ENCODE results near the gene TNFRSF1A. TPM values are rescaled to one million over a fixed set of nuclear protein-coding genes. Genes with fewer than 3 reads are reported as not detected.
"Not testable (repeated sequence)": the region's sequence is repeated elsewhere in the genome, so short reads cannot be mapped to it uniquely, and the experiment has no call there.

The TNFRSF1A gene
- total RNA-seq, 2 donors from 2014 or later, result 91.1 to 168 TPM

DNA sequence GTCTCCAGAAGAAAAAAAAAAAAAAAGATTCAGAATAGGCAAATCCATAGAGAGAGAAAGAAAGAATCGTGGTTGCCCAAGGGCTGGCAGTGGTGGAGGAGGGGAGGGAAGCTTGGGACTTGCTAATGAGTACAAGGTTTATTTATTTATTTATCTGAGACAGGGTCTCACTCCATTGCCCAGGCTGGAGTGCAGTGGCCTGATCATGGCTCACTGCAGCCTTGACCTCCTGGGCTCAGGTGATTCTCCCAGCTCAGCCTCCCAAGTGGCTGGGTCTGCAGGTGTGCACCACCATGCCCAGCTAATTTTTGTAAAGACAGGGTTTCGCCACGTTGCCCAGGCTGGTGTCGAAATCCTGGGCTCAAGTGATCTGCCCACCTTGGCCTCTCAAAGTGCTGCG is 9.7 kb upstream of the TNFRSF1A start:
- WGBS, result 89% methylated on average over 5 of the region's 5 CpGs
- Histone ChIP-seq H3K27me3 (replicated peaks; ENCODE audit: insufficient read depth) (no peaks in the 10 kb centered on the region), H3K9me3 (no peaks in the 10 kb centered on the region), H3K27ac (no peak overlapping the region), H3K4me3 (no peak overlapping the region), H3K4me1 (replicated peaks) (no peaks in the 10 kb centered on the region), H3K36me3 (no peaks in the 10 kb centered on the region)
- TF ChIP-seq POLR2AphosphoS5 (IDR thresholded peaks at IDR 0.05) (no peak), POLR2A (IDR thresholded peaks at IDR 0.05) (no peak)
- no peak for DNase-seq (ENCODE audit: low spot score)
- intact Hi-C loops (cut with DNase I), result no loop called here

DNA sequence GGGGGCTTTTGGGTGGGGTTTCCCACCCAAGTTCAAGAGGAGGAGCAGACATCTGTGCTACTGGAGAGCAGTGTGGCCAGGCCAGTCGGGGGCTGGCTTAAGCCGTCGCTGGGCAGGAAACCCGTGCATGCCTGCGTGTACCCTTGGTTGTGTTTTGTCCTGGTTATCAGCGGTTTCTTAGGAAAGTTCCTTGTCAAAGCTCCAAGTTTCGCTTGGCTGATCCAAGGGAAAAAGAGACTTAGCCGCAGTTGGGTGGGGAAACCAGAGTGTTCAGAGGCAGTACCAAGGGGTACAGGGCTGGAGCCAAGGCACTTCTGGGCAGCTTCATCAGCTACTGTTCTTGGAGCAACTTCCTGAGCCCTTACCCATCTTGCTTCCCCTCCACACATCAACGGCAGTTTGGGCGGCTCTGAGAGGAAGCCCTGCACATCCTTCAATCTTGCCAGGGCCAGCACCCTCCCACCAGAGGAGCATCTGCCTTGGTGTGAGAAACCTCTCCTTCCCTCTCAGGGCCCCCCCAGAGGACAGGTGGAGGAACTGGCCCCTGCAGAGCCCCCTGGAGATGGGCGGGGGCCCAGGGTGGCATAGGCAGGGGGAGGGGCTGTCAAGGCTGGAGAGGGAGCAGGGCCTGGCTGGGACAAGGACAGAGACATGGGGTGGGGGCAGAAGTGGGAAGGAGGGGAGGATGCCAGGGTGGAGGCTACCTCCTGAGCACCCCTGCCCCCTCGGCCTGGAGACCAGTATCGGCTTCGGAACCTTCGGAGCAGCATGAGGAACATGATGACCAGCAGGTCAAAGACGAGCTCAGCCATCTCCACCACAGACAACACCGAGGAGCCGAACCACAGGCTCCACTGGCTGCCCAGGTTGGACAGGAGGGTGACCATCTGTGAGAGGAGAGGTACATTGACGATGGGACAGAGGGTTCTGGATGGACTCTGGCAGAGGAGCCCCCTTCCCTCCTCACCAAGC is 5.8 kb upstream of the TNFRSF1A start:
- DNase-seq (ENCODE audit: low spot score), result no peak
- Histone ChIP-seq H3K36me3 (no peaks in the 10 kb centered on the region), H3K4me1 (replicated peaks) (peaks cover under 1% of the 10 kb centered on the region), H3K27ac (peak overlapping the region; percentile 24 to 40), H3K4me3 (no peak overlapping the region), H3K9me3 (no peaks in the 10 kb centered on the region), H3K27me3 (replicated peaks; ENCODE audit: insufficient read depth) (no peaks in the 10 kb centered on the region)
- TF ChIP-seq POLR2AphosphoS5 (IDR thresholded peaks at IDR 0.05), result peak; percentile 27
- TF ChIP-seq, protein P1, sequence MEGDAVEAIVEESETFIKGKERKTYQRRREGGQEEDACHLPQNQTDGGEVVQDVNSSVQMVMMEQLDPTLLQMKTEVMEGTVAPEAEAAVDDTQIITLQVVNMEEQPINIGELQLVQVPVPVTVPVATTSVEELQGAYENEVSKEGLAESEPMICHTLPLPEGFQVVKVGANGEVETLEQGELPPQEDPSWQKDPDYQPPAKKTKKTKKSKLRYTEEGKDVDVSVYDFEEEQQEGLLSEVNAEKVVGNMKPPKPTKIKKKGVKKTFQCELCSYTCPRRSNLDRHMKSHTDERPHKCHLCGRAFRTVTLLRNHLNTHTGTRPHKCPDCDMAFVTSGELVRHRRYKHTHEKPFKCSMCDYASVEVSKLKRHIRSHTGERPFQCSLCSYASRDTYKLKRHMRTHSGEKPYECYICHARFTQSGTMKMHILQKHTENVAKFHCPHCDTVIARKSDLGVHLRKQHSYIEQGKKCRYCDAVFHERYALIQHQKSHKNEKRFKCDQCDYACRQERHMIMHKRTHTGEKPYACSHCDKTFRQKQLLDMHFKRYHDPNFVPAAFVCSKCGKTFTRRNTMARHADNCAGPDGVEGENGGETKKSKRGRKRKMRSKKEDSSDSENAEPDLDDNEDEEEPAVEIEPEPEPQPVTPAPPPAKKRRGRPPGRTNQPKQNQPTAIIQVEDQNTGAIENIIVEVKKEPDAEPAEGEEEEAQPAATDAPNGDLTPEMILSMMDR (IDR thresholded peaks at IDR 0.05), result no peak
- TF ChIP-seq POLR2A (IDR thresholded peaks at IDR 0.05), result no peak
- intact Hi-C loops (cut with DNase I), result no loop called here
- WGBS, result 57% methylated on average over 18 of the region's 19 CpGs

DNA sequence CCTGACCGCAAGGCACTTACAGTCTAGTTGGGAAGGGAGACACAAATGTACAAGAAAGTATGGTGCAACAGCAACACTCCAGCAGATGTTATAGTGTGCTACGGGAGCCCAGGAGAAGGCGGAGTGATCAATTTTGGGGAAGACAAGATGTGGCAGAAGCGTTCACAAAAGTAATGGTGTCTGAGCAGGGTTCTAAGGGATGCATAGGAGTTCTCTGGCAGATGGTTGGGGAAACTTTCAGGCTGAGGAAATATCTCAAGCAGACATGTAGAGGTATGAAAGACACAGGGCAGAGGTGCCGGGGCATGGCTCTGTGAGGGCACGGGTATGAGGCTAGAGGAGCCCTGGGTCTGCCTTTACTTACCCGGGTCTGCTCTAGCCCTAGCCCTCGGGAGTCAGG is 5.1 kb upstream of the TNFRSF1A start:
- TF ChIP-seq, protein P1 (IDR thresholded peaks at IDR 0.05), result no peak
- intact Hi-C loops (cut with DNase I), result no loop called here
- Histone ChIP-seq H3K9me3 (no peaks in the 10 kb centered on the region), H3K27ac (peak overlapping the region; percentile 24 to 40), H3K36me3 (no peaks in the 10 kb centered on the region), H3K4me1 (replicated peaks) (peaks cover 4% of the 10 kb centered on the region), H3K27me3 (replicated peaks; ENCODE audit: insufficient read depth) (no peaks in the 10 kb centered on the region), H3K4me3 (no peak overlapping the region)
- 88% methylated on average over 8 of the region's 8 CpGs for WGBS
- DNase-seq (ENCODE audit: low spot score), result no peak

DNA sequence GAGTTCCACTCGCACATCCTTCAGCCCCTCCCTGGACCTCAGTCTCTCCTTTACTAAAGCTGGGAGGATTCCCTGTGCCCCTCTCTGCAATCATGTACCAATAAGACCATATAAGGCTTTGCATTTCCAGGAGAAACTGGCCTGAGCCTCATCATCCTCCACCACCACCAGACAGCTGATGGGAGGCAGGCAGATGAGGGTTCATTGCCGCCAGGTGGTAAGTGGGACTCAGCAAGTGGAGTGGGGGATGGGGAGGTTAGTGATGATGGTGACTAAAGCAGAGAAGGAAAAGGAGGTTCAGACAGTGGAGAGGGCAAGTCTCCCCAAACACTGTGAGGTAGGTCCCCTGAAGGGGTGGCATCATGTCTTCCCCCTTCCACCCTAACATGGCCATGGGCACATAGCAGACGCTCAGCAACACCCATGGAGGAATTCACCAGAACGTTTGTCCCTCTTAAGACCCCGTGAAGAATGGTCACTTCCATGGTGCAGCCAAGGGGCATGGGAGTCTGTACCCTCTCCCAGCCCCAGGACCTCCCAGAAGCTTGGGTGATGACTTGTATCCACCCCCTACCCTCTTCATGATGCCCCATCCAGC is 4.5 kb upstream of the TNFRSF1A start:
- peaks cover 4% of the 10 kb centered on the region for H3K4me1 ChIP-seq (replicated peaks)
- no peak for DNase-seq (ENCODE audit: low spot score)
- TF ChIP-seq POLR2A (IDR thresholded peaks at IDR 0.05) (no peak), POLR2AphosphoS5 (IDR thresholded peaks at IDR 0.05) (no peak)
- TF ChIP-seq, protein P1 (IDR thresholded peaks at IDR 0.05), result no peak
- no peaks in the 10 kb centered on the region for H3K36me3 ChIP-seq
- WGBS, result 87% methylated on average over 5 of the region's 5 CpGs
- H3K27me3 ChIP-seq (replicated peaks; ENCODE audit: insufficient read depth), result no peaks in the 10 kb centered on the region
- intact Hi-C loops (cut with DNase I), result no loop called here
- no peak overlapping the region for H3K27ac ChIP-seq
- H3K4me3 ChIP-seq, result no peak overlapping the region
- no peaks in the 10 kb centered on the region for H3K9me3 ChIP-seq

DNA sequence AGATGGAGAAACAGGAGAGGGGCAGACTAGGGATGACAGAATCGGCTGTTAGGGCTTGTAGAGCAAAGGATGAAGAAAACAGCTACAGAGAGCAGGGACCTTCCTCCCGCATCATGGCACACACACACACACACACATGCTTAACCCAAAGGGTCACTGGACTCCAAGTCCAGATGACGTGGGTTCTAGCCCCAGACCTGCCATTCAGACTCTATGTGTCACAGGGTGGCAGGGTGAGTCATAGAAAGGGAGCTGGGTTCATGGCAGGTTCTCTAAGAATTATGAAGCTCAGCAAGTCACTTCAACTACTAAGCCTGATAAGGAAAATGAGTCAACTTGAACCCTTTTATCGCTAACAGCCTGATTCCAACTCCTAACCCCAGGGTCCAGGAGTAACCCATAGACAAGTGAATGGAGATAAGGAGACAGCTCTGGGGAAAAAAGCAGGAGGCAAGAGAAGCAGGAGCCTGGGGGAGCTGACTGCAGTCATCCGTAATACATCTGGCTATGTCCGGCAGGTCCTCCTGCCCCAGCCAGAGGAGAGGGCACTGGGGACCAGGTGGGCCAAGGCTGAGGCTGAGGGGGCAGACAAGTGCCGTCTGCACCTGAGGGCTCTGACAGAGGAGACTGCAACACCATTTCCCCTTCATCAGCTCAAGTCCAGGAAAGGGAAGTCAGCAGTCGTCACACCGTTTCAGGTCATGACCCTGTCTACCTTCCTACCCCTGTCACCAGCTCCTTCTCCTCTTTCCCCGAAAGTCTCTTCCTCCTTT is 3.6 kb upstream of the TNFRSF1A start:
- peaks cover 4% of the 10 kb centered on the region for H3K4me1 ChIP-seq (replicated peaks)

DNA sequence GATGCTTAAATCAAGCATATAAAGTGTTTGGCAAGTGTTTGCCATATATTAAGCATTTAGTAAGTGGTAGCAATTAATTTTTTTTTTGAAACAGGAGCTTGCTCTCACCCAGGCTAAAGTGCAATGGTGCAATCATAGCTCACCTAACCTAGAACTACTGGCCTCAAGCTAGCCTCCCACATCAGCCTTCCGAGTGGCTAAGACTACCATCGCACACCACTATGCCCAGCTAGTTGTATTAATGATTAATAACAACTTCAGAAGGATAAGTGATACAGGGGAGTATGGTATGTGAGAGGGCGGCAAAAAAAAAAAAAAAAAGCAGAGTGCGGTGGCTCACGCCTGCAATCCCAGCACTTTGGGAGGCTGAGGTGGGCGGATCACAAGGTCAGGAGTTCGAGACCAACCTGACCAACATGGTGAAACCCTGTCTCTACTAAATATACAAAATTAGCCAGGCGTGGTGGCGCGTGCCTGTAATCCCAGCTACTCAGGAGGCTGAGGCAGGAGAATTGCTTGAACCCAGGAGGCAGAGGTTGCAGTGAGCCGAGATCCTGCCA is 2.3 kb upstream of the TNFRSF1A start:
- peak overlapping the region in 1 of 2 donors; percentile 97 for H3K27ac ChIP-seq
- H3K27me3 ChIP-seq (replicated peaks; ENCODE audit: insufficient read depth); intact Hi-C loops (cut with DNase I); DNase-seq (ENCODE audit: low spot score); H3K36me3 ChIP-seq; H3K4me3 ChIP-seq; H3K4me1 ChIP-seq (replicated peaks); H3K9me3 ChIP-seq: not testable (repeated sequence)
- 95% methylated on average over 11 of the region's 11 CpGs for WGBS

More for the DNA sequence above, 3.6 kb upstream of the TNFRSF1A start:
- Histone ChIP-seq H3K36me3 (no peaks in the 10 kb centered on the region), H3K9me3 (no peaks in the 10 kb centered on the region), H3K4me3 (no peak overlapping the region), H3K27ac (no peak overlapping the region), H3K27me3 (replicated peaks; ENCODE audit: insufficient read depth) (no peaks in the 10 kb centered on the region)
- no peak for DNase-seq (ENCODE audit: low spot score)
- WGBS, result 76% methylated on average over 10 of the region's 10 CpGs
- TF ChIP-seq POLR2A (IDR thresholded peaks at IDR 0.05) (no peak), POLR2AphosphoS5 (IDR thresholded peaks at IDR 0.05) (no peak)
- TF ChIP-seq, protein P1 (IDR thresholded peaks at IDR 0.05), result no peak
- intact Hi-C loops (cut with DNase I), result no loop called here
